Transverse colon (tissue), 3 donors: Measurements from ENCODE around the gene TTR.

Experiments used
- CTCF ChIP-seq, 5 experiments: fragments of 200-600 bp in 3 of 5; fragments of 450-650 bp in 2 of 5; sonication (generic) in 3 of 5; IDR thresholded peaks; 1 replicate in 2 of 5; 2 replicates in 3 of 5; pipeline ENCODE4 v1.5.1; 2016 to 2017; ENCODE audit warnings: antibody characterized with exemption in 5 of 5, inconsistent platforms in 3 of 5, mild to moderate bottlenecking in 2 of 5, moderate library complexity in 1 of 5
- POLR2A ChIP-seq: fragments of 450-650 bp; IDR thresholded peaks from one replicate; pipeline ENCODE4 v1.6.1; 2016; ENCODE audit warnings: antibody characterized with exemption, mild to moderate bottlenecking, moderate library complexity

- TF ChIP-seq CTCF (IDR thresholded peaks at IDR 0.05) (no peak), POLR2A (no peak)
These were observed 42.3 kb upstream of the TTR start for GRCh38 chr18:31549416-31549815.
